ENCODE measurements around the gene FAF1. TPM values are rescaled to one million over a fixed set of nuclear protein-coding genes. Genes with fewer than 3 reads are reported as not detected.

FAF1 gene
- total RNA-seq, 4 donors from 2014 or later, result 25.1 to 74.6 (median 37.2) TPM

- H3K4me3 ChIP-seq, result peak overlapping the region; percentile 9 to 92 (median 92)
- TF ChIP-seq POLR2AphosphoS5 (IDR thresholded peaks at IDR 0.05) (no peak), CTCF (IDR thresholded peaks at IDR 0.05) (no peak), POLR2A (IDR thresholded peaks at IDR 0.05) (no peak), EP300 (IDR thresholded peaks at IDR 0.05; ENCODE audit: low read depth) (no peak)
- H3K9me3 ChIP-seq, result no peaks in the 10 kb centered on the region
- H3K4me1 ChIP-seq, result peaks cover 0 to 39% (median 13%) of the 10 kb centered on the region in 4 donors
- H3K36me3 ChIP-seq, result no peaks in the 10 kb centered on the region
- DNase-seq, result no peak
- 21 to 23% methylated on average over 7 of the region's 7 CpGs for WGBS, 2 donors (ENCODE audit: low coverage in 1 of 2)
- in situ Hi-C loops (cut with MboI; ENCODE audit: low pct_ligation_motif_present in 1 of 4, low pct_unique_long_range_greater_than_20kb in 1 of 4, low sequenced_read_pairs in 3 of 4), result no loop called here
- H3K27me3 ChIP-seq, result no peaks in the 10 kb centered on the region
- intact Hi-C loops (cut with DNase I; ENCODE audit: low total_unique reads), result no loop called here
- H3K27ac ChIP-seq, result peak overlapping the region; percentile 97 to 99 (median 98)
Observed at GRCh38 chr1:50970931-50971582, 11.0 kb upstream of the FAF1 start.

GRCh38 chr1:50970509-50970887 lies 10.4 kb upstream of the FAF1 start:
- Histone ChIP-seq H3K9me3 (no peaks in the 10 kb centered on the region), H3K27ac (peak overlapping the region; percentile 97 to 99 (median 98)), H3K4me1 (peaks cover 0 to 39% (median 13%) of the 10 kb centered on the region in 4 donors), H3K4me3 (peak overlapping the region; percentile 86 to 92 (median 92)), H3K36me3 (no peaks in the 10 kb centered on the region), H3K27me3 (no peaks in the 10 kb centered on the region)
- intact Hi-C loops (cut with DNase I; ENCODE audit: low total_unique reads) (no loop called here), in situ Hi-C loops (cut with MboI; ENCODE audit: low pct_ligation_motif_present in 1 of 4, low pct_unique_long_range_greater_than_20kb in 1 of 4, low sequenced_read_pairs in 3 of 4) (no loop called here)
- TF ChIP-seq CTCF (IDR thresholded peaks at IDR 0.05), result no peak
- no peak for TF ChIP-seq POLR2A (IDR thresholded peaks at IDR 0.05)
- no peak for DNase-seq
- 11 to 12% methylated on average over 6 of the region's 6 CpGs for WGBS, 2 donors (ENCODE audit: low coverage in 1 of 2)

GRCh38 chr1:50969611-50970508 lies 9.8 kb upstream of the FAF1 start, which contains the start of gene CDKN2C:
Gene CDKN2C, plus strand, starts transcription at chr1:50970245. Its CDS starts 124 bp downstream, at chr1:50970369.
- Histone ChIP-seq H3K27ac (peak within 1 kb of the TSS; percentile 97 to 99 (median 98)), H3K27me3 (no peaks in the 10 kb centered on the region), H3K9me3 (no peaks in the 10 kb centered on the region), H3K4me1 (peaks cover 0 to 39% (median 13%) of the 10 kb centered on the region in 4 donors), H3K36me3 (no peaks in the 10 kb centered on the region), H3K4me3 (peak within 1 kb of the TSS; percentile 86 to 92 (median 92))
- DNase-seq, result peak; percentile 77
- in situ Hi-C loops (cut with MboI; ENCODE audit: low pct_ligation_motif_present in 1 of 4, low pct_unique_long_range_greater_than_20kb in 1 of 4, low sequenced_read_pairs in 3 of 4) (no loop called here), intact Hi-C loops (cut with DNase I; ENCODE audit: low total_unique reads) (no loop called here)
- 0 to 1% methylated on average over 9 to 30 of the region's 44 CpGs for WGBS, 2 donors (ENCODE audit: low coverage in 1 of 2)
- peak in 1 of 5 experiments; percentile 10 for TF ChIP-seq CTCF (IDR thresholded peaks at IDR 0.05)
- peak; percentile 71 for TF ChIP-seq POLR2A (IDR thresholded peaks at IDR 0.05)
- no peak for TF ChIP-seq EP300 (IDR thresholded peaks at IDR 0.05; ENCODE audit: low read depth)
- peak; percentile 68 to 79 (median 69) for TF ChIP-seq POLR2AphosphoS5 (IDR thresholded peaks at IDR 0.05)

All from transverse colon (tissue), 4 donors.